Peyer's patch (tissue), 4 donors: ENCODE results near the gene UBQLN3. TPM values are rescaled to one million over a fixed set of nuclear protein-coding genes. Genes with fewer than 3 reads are reported as not detected.

Experiments
- DNase-seq, 3 donors: peaks; one replicate each; pipeline ENCODE4 v3.0.0-alpha.2; 2017 to 2019
- H3K27ac ChIP-seq, 4 donors: fragments of 200-600 bp; sonication (generic); one replicate each; pipeline ENCODE4 v1.5.1; 2016 to 2019
- H3K27me3 ChIP-seq, 2 donors: fragments of 200-600 bp; sonication (generic); one replicate each; pipeline ENCODE4 v1.5.1; 2019
- H3K36me3 ChIP-seq, 3 donors: fragments of 200-600 bp; sonication (generic); one replicate each; pipeline ENCODE4 v1.5.1; 2016 to 2019
- H3K4me1 ChIP-seq, 4 donors: fragments of 200-600 bp; sonication (generic); one replicate each; pipeline ENCODE4 v1.5.1; 2016 to 2019
- H3K4me3 ChIP-seq, 4 donors: fragments of 200-600 bp; sonication (generic); 1 replicate in 3 of 4; 2 replicates in 1 of 4; pipeline ENCODE4 v1.5.1; 2016 to 2019; ENCODE audit warnings: mild to moderate bottlenecking in 1 of 4
- H3K9me3 ChIP-seq, 4 donors: fragments of 200-600 bp; sonication (generic); one replicate each; pipeline ENCODE4 v1.5.1; 2016 to 2019; ENCODE audit warnings: mild to moderate bottlenecking in 1 of 4
- CTCF ChIP-seq, 6 experiments: fragments of 450-650 bp in 4 of 6; fragments of 200-600 bp in 2 of 6; sonication (generic) in 1 of 6; IDR thresholded peaks; one replicate each; pipeline ENCODE4 v1.5.1; 2017 to 2019; ENCODE audit warnings: antibody characterized with exemption in 6 of 6, mild to moderate bottlenecking in 3 of 6, moderate library complexity in 1 of 6
- POLR2A ChIP-seq, 2 donors: fragments of 450-650 bp; IDR thresholded peaks; one replicate each; pipeline ENCODE4 v1.5.1; 2017; ENCODE audit warnings: antibody characterized with exemption in 2 of 2, mild to moderate bottlenecking in 2 of 2, moderate library complexity in 2 of 2
- total RNA-seq, 4 donors: library from RNA; depleted of rRNA; stranded (reverse); fragments of >200 nt; gene quantifications; one replicate each; pipeline ENCODE4 v1.1.0, GENCODE V29; 2016

Gene UBQLN3
- total RNA-seq: 1 to 10 TPM in 1 of 4 donors, under 1 TPM in 1, not detected in 2; 0.53 to 5.8 TPM

GRCh38 chr11:5509803-5510202 lies at the start of gene UBQLN3:
UBQLN3 (minus strand) TSS chr11:5509957; CDS start chr11:5509558, 399 bp downstream.
- no peaks in the 10 kb centered on the region for H3K36me3 ChIP-seq
- H3K27ac ChIP-seq: no peak within 1 kb of the TSS
- no peaks in the 10 kb centered on the region for H3K27me3 ChIP-seq
- TF ChIP-seq CTCF (IDR thresholded peaks at IDR 0.05): no peak
- TF ChIP-seq POLR2A (IDR thresholded peaks at IDR 0.05): no peak
- H3K4me1 ChIP-seq: no peaks in the 10 kb centered on the region
- no peak within 1 kb of the TSS for H3K4me3 ChIP-seq
- no peak for DNase-seq
- no peaks in the 10 kb centered on the region for H3K9me3 ChIP-seq

- no peak for DNase-seq
- Histone ChIP-seq H3K9me3 (no peaks in the 10 kb centered on the region), H3K4me1 (no peaks in the 10 kb centered on the region), H3K27me3 (no peaks in the 10 kb centered on the region), H3K27ac (no peak overlapping the region), H3K36me3 (no peaks in the 10 kb centered on the region), H3K4me3 (no peak overlapping the region)
- TF ChIP-seq POLR2A (IDR thresholded peaks at IDR 0.05) (no peak), CTCF (IDR thresholded peaks at IDR 0.05) (no peak)
Measured at GRCh38 chr11:5557751-5558150, 48.0 kb upstream of the UBQLN3 start.

- Histone ChIP-seq H3K27me3 (no peaks in the 10 kb centered on the region), H3K27ac (no peak overlapping the region), H3K4me3 (no peak overlapping the region), H3K9me3 (no peaks in the 10 kb centered on the region), H3K4me1 (no peaks in the 10 kb centered on the region), H3K36me3 (no peaks in the 10 kb centered on the region)
- TF ChIP-seq POLR2A (IDR thresholded peaks at IDR 0.05): no peak
- no peak for TF ChIP-seq CTCF (IDR thresholded peaks at IDR 0.05)
- DNase-seq: no peak
Measured at GRCh38 chr11:5556596-5557188, 46.9 kb upstream of the UBQLN3 start.

- TF ChIP-seq POLR2A (IDR thresholded peaks at IDR 0.05): no peak
- TF ChIP-seq CTCF (IDR thresholded peaks at IDR 0.05): no peak
- H3K27ac ChIP-seq: no peak overlapping the region
- no peak for DNase-seq
- no peaks in the 10 kb centered on the region for H3K36me3 ChIP-seq
- no peaks in the 10 kb centered on the region for H3K27me3 ChIP-seq
- no peaks in the 10 kb centered on the region for H3K9me3 ChIP-seq
- no peak overlapping the region for H3K4me3 ChIP-seq
- no peaks in the 10 kb centered on the region for H3K4me1 ChIP-seq
Measured at GRCh38 chr11:5553343-5553742, 43.6 kb upstream of the UBQLN3 start.

- Histone ChIP-seq H3K9me3 (no peaks in the 10 kb centered on the region), H3K4me1 (no peaks in the 10 kb centered on the region), H3K4me3 (no peak overlapping the region), H3K27me3 (no peaks in the 10 kb centered on the region), H3K27ac (no peak overlapping the region), H3K36me3 (no peaks in the 10 kb centered on the region)
- TF ChIP-seq POLR2A (IDR thresholded peaks at IDR 0.05) (no peak), CTCF (IDR thresholded peaks at IDR 0.05) (no peak)
- DNase-seq: no peak
Measured at GRCh38 chr11:5550440-5551095, 40.8 kb upstream of the UBQLN3 start.
